NCI-H2227 treated with DMSO at 0.1 percent for 48 hours (cell line): ENCODE results near the gene DHDDS.
"Not testable (repeated sequence)": the region's sequence is repeated elsewhere in the genome, so short reads cannot be mapped to it uniquely, and the experiment has no call there.

Source experiments
- DNase-seq: peaks from one replicate; lab custom pipeline; 2025; lab: John Stamatoyannopoulos, UW

DHDDS gene

DNA sequence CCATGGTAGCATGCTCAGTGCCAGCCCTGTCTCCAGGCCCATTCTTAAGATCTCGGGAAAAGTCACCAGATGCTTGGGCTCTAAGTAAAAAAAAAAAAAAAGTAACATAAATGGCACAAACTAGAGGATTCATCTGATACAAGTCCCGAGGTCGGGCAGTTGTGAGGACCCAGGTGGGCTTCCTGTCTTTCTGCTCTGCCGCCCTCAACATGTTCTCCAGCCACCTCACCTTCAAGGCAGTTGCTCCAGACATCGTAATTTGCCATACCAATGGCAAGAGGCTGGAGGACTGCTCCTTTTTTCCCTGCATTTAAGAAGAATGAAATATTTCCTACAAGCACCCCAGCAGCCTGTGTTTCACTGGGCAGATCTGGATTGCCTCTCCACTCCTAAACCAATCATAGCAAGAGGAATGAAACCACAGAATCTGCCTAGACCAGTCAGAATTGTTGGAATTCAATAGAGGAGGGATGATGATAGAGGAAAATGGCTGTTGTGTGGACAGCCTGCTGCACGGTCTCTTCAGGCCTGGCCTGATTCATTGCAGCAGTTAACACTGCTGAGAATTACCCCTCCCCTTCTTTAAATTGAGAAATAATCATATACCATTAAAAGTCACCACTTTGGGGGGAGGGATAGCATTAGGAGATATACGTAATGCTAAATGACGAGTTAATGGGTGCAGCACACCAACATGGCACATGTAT, 45.5 kb downstream of the DHDDS start:
- no peak for DNase-seq

DNA sequence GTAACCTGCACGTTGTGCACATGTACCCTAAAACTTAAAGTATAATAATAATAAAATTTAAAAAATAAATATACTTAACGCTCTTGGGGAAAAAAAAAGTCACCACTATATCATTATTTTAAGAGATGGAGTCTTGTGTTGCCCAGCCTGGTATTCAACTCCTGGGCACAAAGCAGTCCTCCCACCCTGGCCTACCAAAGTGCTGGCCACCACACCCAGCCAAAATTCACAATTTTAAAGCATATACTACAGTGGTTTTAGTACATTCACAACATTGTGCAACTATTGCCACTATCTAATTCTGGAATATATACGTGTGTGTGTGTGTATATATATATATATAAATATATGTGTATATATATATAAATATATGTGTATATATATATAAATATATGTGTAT, 46.0 kb downstream of the DHDDS start:
- no peak for DNase-seq

DNA sequence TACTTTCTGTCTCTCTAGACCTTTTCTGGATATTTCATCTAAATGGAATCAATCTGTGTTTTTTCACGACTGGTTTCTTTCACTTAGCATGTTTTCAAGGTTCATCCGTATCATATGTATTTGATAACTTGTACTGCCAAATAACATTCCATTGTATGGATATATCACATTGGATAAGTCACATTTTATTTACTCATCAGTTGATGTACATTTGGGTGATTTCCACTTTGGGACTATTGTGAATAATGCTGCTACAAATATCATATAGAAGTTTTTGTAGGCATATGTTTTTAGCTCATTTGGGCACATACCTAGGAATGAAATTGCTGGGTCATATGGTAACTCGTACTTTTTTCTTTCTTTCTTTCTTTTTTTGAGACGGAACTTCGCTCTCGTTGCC, 46.9 kb downstream of the DHDDS start:
- DNase-seq, result no peak

DNA sequence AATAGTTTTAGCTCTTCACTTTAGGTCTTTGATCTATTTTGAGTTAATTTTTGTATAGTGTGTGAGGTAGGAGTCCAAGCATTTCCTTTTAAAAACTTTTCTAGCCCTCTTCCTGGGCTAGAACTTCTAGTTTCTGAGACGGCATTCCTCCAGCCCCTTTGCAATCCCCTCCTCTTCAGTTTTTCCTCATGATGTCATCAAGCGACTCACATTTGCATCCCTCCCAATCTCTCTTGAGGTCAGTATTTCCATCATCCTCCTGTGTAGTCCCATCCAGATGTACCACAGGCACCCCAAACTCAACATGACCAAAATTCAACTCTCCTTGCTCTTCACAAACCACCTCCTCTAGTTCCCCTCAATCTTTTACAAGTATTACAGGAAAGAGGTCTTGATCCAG, 50.8 kb downstream of the DHDDS start:
- no peak for DNase-seq

DNA sequence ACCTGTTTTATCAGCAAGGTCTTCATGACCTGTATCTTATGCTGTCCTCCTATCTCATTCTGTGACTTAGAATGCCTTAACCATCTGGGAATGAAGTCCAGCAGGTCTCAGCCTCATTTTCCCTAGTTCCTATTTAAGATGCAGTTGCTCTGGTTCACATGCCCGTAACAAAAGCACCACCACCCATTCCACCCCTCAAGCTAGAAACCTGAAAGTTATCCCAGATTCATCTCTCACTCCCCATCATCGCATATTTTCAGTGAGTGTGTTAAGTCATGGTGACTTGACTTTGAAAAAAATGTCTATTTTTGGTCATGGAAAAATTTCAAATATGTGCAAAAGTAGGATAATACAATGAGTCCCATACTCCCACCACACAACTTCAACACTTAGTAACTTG, 51.9 kb downstream of the DHDDS start:
- no peak for DNase-seq

DNA sequence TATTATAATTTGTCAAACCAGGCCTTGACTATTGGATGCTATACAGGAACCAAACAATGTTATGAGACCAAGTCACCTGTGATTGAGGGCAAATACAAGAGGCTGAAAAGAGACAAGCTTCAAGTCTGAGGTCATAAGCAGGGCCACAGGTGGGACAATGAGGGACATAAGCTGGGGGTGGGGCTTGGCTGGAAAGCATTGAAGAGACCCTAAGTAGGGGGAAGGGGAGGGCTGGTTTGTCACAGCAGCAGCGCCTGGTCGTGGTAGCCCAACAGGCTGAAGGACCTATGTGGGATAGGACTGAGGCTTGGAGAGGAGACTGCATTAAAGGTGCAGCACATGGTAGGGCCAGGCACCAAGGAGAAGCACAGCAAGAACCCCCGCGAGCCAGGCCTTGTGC, 58.0 kb downstream of the DHDDS start:
- DNase-seq, result no peak

DNA sequence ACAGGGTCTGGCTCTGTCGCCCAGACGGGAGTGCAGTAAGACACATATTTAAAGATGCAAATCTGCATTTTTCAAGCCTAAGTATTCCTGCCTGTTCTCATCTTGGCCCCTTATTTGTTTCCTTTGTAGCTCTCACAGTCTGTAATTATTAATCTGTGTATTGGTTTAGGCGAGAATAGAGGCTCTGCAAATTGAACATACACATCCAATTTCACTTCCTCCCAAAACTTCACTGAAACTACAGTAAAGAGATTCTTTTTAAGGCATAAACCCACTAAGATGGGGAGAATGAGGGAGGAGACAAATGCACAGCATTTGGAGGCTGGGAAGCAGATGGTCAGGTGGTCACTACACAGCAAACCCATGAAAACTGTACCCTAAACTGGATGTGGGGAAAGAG, 61.1 kb downstream of the DHDDS start:
- no peak for DNase-seq

DNA sequence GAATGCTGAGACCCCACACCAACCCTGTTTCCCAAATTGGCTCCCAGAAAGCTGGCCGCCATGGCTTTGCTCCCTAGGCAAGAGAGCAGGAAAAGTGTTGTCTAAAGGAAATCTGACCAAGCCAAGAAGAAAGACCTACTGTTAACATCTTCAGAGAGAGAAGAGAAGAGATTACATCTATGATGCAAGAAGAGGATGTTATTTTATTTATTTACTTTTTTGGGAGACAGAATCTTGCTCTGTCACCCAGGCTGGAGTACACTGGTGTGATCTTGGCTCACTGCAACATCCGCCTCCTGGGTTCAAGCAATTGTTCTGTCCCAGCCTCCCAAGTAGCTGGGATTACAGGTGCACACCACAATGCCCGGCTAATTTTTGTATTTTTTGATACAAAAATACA, 61.8 kb downstream of the DHDDS start:
- no peak for DNase-seq

DNA sequence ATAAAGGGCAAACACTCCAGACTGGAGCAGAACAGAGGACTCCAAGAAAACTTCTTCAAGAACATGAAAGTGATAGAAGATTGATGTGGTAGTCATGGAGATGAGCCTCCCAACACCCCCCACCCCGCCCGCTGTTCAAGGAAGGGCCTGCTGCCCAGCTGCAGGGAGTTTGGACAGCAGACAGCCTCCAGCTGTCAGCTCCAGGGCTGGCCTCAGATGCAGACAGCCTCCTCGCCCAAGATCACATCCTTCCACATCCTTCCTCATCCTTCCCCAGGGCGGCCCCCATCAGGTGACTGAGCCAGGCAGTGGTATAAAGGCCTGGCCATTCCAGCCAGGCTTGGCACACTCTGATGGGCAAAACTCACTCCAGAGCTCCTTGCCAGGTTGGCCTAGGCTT, 64.7 kb downstream of the DHDDS start:
- DNase-seq, result no peak

DNA sequence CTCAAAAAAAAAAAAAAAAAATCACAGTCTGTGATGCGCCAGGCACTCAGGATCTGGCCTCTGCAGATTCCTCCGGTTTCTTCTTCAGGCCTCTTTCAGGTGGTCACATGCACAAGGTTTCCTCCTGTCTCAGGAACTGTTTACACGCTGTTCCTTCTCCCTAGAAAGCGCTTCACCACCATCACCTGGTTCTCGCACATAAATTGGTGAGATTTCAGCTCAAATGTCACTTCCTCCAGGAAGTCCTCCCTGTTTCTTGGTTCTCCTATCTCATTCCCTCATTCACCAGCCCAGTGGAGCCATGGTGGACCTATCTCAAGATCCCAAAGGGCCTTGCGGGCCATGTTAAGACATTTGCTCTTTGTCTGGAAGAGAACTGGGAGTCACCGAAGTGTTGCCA, 66.8 kb downstream of the DHDDS start:
- DNase-seq, result no peak

DNA sequence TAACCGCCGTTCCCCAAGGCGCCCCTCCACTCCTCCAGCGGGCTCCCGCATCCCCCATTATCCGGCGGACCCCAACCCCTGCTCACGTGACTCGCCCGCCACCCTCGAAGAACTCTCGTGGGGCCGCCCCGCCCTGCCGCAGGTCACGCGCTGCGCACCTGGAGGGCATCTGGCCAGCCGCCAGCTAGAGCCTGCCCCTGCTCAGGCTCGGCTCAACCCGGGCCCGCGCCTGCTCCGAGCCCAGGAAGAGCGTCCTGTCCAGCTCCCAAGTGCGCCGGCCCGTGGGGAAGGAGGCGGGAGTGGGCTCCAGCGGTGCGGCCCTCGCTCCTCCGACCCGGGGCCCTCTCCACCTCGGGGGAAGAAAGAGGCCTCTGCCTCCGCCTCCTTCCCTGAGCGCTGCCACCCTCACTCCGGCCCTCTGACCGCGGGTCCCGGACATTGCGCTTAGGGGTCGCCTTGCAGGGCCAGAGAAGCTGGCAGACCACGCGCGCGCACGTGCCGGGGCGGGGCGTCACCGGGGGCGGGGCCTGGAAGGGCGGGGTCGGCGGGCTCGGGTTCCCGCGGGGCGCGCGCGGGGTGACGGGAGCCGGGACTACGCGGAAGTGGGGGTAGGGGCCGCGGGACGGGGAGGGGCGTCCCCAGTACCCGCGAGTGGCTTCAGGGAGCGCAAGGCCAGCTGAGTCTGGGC, 68.5 kb downstream of the DHDDS start:
- peak; percentile 74 for DNase-seq

DNA sequence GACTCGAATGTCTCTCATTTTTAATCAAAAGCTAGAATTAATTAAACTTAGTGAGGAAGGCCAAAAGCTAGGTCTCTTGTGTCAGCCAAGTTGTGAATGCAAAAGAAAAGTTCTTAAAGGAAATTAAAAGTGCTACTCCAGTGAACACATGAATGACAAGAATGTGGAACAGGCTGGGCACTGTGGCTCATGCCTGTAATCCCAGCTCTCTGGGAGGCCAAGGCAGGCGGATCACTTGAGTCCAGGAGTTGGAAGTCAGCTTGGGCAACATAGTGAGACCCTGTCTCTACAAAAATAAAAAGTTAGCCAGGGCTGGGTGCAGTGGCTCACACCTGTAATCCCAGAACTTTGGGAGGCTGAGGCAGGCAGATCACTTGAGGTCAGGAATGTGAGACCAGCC, 78.6 kb downstream of the DHDDS start:
- not testable (repeated sequence) for DNase-seq

DNA sequence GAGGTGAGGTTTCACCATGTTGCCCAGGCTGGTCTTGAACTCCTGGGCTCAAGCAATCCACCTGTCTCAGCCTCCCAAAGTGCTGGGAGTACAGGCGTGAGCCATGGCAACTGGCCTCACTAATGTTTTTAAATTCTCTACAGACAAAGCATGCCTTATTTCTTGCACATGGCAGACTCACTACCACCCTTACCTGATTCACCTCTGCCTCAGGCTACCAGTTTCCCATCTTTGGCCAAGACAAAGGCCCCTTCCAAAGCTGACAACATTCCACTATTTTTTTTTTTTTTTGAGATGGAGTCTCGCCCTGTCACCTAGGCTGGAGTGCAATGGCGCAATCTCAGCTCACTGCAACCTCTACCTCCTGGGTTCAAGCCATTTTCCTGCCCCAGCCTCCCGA, 83.7 kb downstream of the DHDDS start:
- not testable (repeated sequence) for DNase-seq

DNA sequence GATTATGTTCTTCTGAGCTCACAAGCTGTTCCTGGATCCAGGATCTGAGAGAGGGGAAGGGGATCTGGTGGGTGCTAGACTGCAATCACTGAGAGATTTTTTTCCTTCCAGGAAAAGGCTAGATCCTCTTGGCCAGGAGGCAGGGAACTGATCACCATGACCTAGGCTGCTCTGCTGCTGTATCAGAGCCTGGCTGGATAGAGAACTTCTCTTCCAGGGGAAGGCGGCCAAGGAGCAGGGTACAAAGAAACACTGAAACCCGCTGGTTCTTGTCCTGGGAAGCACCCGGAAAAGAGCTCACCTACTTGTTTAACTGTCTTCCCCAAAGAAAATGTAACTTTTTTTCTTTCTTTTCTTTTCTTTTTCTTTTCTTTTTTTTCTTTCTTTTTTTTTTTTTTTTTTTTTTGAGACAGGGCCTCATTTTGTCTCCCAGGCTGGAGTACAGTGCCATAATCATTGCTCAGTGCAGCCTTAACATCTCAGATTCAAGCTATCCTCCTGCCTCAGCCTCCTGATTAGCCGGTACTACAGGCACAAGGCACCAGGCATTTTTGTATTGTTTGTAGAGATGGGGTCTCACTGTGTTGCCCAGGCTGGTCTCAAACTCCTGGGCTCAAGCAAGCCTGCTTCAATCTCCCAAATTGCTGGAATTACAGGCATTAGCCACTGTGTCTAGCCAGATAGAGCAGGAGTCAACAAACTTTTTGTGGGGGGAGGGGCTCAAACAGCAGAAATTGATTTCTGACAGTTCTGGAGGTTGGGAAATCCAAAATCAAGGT, 85.1 kb downstream of the DHDDS start:
- no peak for DNase-seq

DNA sequence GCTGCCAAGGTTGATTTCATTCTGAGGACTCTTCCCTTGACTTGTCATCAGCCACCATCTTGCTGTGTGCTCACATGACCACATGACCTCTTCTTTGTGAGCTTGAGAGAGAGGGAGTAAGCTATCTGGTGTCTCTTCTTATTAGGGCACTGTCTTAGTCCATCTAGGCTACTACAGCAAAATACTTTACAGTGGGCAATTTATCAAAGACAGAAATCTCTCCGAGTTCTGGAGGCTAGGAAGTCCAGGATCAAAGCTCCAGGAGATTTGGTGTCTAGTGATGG, 85.6 kb downstream of the DHDDS start:
- DNase-seq, result no peak

DNA sequence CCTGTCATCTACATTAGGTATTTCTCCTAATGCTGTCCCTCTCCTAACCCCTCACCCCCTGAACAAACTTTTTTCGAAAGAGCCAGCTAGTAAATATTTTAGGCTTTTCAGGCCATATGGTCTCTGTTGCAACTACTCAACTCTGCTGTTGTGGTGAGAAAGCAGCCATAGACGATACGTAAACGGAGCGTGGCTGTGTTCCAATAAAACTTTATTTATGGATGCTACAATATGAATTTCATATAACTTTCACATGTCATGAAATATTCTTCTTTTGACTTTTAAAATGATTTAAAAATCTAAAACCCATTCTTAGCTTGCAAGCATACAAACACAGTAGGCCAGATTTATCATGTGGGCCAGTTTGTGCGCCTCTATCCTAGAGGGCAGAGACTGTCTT, 86.2 kb downstream of the DHDDS start:
- DNase-seq, result no peak

DNA sequence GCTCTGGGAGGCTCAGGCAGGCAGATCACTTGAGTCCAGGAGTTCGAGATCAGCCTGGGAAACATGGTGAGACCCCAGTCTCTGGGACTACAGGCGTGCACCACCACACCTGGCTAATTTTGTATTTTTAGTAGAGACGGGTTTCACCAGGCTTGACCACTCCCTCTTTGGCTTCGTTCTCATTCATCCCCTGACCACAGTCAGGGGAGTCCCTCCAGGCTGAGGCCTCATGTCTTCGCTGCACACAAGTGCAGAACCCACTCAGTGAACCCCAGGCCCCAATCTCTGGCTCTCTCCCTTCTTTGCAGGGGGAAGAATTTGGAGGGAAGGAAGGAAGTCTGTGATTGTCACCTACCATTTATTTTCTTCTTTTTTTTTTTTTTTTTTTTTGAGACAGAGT, 88.2 kb downstream of the DHDDS start:
- DNase-seq, result no peak
